PC-9 (cell line): Measurements from ENCODE around the gene IRF2BPL. TPM values are rescaled to one million over a fixed set of nuclear protein-coding genes. Genes with fewer than 3 reads are reported as not detected.

Experiments used
- BruUV-seq: library from RNA; stranded (reverse); fragments of 400-500 nt; replicated peaks from 2 replicates; lab custom pipeline; 2021; lab: Mats Ljungman, UMichigan
- CTCF ChIA-PET: fragments of 300-600 bp; sonication (Branson Sonifier 250); formaldehyde crosslinking; loops from one replicate; lab custom pipeline; 2022; ENCODE audit warnings: antibody characterized with exemption; lab: Charles Lee
- POLR2A ChIA-PET: fragments of 300-600 bp; sonication (Branson Sonifier 250); formaldehyde crosslinking; loops from one replicate; lab custom pipeline; 2022; ENCODE audit warnings: antibody characterized with exemption; ENCODE audit not compliant: unreplicated experiment; lab: Charles Lee
- DNase-seq, 2 experiments: peaks; one replicate each; pipeline versions ENCODE4 v3.0.0 to v3.0.0-alpha.2; 2015 to 2022; ENCODE audit warnings: mixed read lengths in 1 of 2
- H2AFZ ChIP-seq: fragments of 200-600 bp; sonication (generic); 2 replicates; pipeline ENCODE4 v1.8.1; 2017; ENCODE audit warnings: antibody characterized with exemption
- H3F3A ChIP-seq: fragments of 200-600 bp; sonication (generic); 2 replicates; pipeline ENCODE4 v1.8.1; 2017; ENCODE audit warnings: antibody characterized with exemption, mild to moderate bottlenecking, low read depth; ENCODE audit not compliant: insufficient read depth
- H3K27ac ChIP-seq: fragments of 200-600 bp; sonication (generic); 2 replicates; pipeline ENCODE4 v1.6.1; 2016; ENCODE audit warnings: mixed run types
- H3K27me3 ChIP-seq: fragments of 200-600 bp; sonication (generic); 2 replicates; pipeline ENCODE4 v1.6.1; 2016; ENCODE audit warnings: low read depth, mixed run types; ENCODE audit not compliant: insufficient read depth
- H3K36me3 ChIP-seq: fragments of 200-600 bp; sonication (generic); 2 replicates; pipeline ENCODE4 v1.6.1; 2016; ENCODE audit warnings: low read depth, mixed run types
- H3K4me1 ChIP-seq: fragments of 200-600 bp; sonication (generic); replicated peaks from 2 replicates; pipeline ENCODE4 v1.6.1; 2016; ENCODE audit warnings: mixed run types; ENCODE audit not compliant: insufficient read depth
- H3K4me2 ChIP-seq: fragments of 200-600 bp; sonication (generic); 2 replicates; pipeline ENCODE4 v1.6.1; 2017; ENCODE audit warnings: mixed run types
- H3K4me3 ChIP-seq: fragments of 200-600 bp; sonication (generic); 2 replicates; pipeline ENCODE4 v1.6.1; 2016; ENCODE audit warnings: mixed run types
- H3K79me2 ChIP-seq: fragments of 200-600 bp; sonication (generic); 2 replicates; pipeline ENCODE4 v1.6.1; 2017; ENCODE audit warnings: low read depth, mixed run types
- H3K9me2 ChIP-seq: fragments of 200-600 bp; sonication (generic); 2 replicates; pipeline ENCODE4 v1.8.1; 2017; ENCODE audit warnings: mild to moderate bottlenecking; ENCODE audit not compliant: insufficient read depth
- H3K9me3 ChIP-seq: fragments of 200-600 bp; sonication (generic); 2 replicates; pipeline ENCODE4 v1.8.1; 2016; ENCODE audit warnings: low read depth; ENCODE audit not compliant: insufficient read depth
- H4K20me1 ChIP-seq: fragments of 200-600 bp; sonication (generic); 2 replicates; pipeline ENCODE4 v1.8.1; 2017; ENCODE audit not compliant: insufficient read depth
- CTCF ChIP-seq: fragments of 200-600 bp; sonication (generic); conservative IDR thresholded peaks from 2 replicates; pipeline ENCODE4 v1.6.1; 2017; ENCODE audit warnings: mixed run types, antibody characterized with exemption, mild to moderate bottlenecking, moderate library complexity
- EZH2 ChIP-seq: fragments of 200-600 bp; sonication (generic); IDR thresholded peaks from 2 replicates; pipeline ENCODE4 v1.8.0; 2017; ENCODE audit warnings: antibody characterized with exemption, low read depth
- intact Hi-C: fragments of 100-400 bp; cut with micrococcal nuclease; formaldehyde crosslinking; loops from one replicate; pipeline ENCODE4 v1.10.0; 2022; ENCODE audit not compliant: unreplicated experiment
- total RNA-seq: library from RNA; stranded (reverse); gene quantifications from 2 replicates; pipeline ENCODE4 v1.2.3, GENCODE V29; 2021

Gene IRF2BPL
- total RNA-seq, 1 experiment from 2014 or later, result 74.6 TPM

- no TSS peak for BruUV-seq
- H3K9me3 ChIP-seq, result 0 out of 2 replicates have a peak, but pooled peaks cover 4% of the 10 kb centered on the region
- CTCF ChIA-PET, result interaction anchor here (0.6 to 2.1 kb wide), 3 partner anchors 26 to 1093 kb away, joined by 4 to 5 read pairs (median 5); no protein-coding TSS in a partner anchor
- no peaks in the 10 kb centered on the region for H3K36me3 ChIP-seq
- H3K79me2 ChIP-seq, result no peaks in the 10 kb centered on the region
- H3K4me3 ChIP-seq, result no peak overlapping the region
- DNase-seq, result peak in 1 of 2 experiments; percentile 83
- peaks cover 91% of the 10 kb centered on the region for H3K4me1 ChIP-seq
- peak overlapping the region; percentile 82 for H3K27ac ChIP-seq
- POLR2A ChIA-PET, result interaction anchor here (0.6 to 1.0 kb wide), 2 partner anchors 16 to 82 kb away, joined by 3 to 7 read pairs; no protein-coding TSS in a partner anchor
- H3K27me3 ChIP-seq, result no peaks in the 10 kb centered on the region
- peaks cover 92% of the 10 kb centered on the region for H3F3A ChIP-seq
- TF ChIP-seq CTCF, result no peak
- TF ChIP-seq EZH2, result no peak
- H3K4me2 ChIP-seq, result peak overlapping the region; percentile 66
- H4K20me1 ChIP-seq, result no peaks in the 10 kb centered on the region
- H2AFZ ChIP-seq, result no peak overlapping the region
- no peaks in the 10 kb centered on the region for H3K9me2 ChIP-seq
- intact Hi-C loops, result loop anchor here (5.0 kb wide), 1 partner anchor 1591 kb away; no protein-coding TSS in a partner anchor
Observed at GRCh38 chr14:77043177-77043983, 14.9 kb upstream of the IRF2BPL start.

GRCh38 chr14:77041881-77042545 lies 13.5 kb upstream of the IRF2BPL start:
- H2AFZ ChIP-seq, result no peak overlapping the region
- H3K36me3 ChIP-seq, result no peaks in the 10 kb centered on the region
- peak overlapping the region; percentile 85 for H3K27ac ChIP-seq
- no peaks in the 10 kb centered on the region for H3K79me2 ChIP-seq
- no peaks in the 10 kb centered on the region for H3K9me2 ChIP-seq
- TF ChIP-seq CTCF, result no peak
- TF ChIP-seq EZH2, result no peak
- no peak for DNase-seq
- peaks cover 97% of the 10 kb centered on the region for H3K4me1 ChIP-seq
- CTCF ChIA-PET, result interaction anchor here (0.5 kb wide), 2 partner anchors 86 to 94 kb away, joined by 4 to 7 read pairs; no protein-coding TSS in a partner anchor
- no peak overlapping the region for H3K4me3 ChIP-seq
- H4K20me1 ChIP-seq, result no peaks in the 10 kb centered on the region
- no TSS peak for BruUV-seq
- peaks cover 83% of the 10 kb centered on the region for H3F3A ChIP-seq
- H3K9me3 ChIP-seq, result no peaks in the 10 kb centered on the region
- intact Hi-C loops, result loop anchor here (1.0 to 5.0 kb wide), 2 partner anchors 9 to 1590 kb away; no protein-coding TSS in a partner anchor
- no peaks in the 10 kb centered on the region for H3K27me3 ChIP-seq
- POLR2A ChIA-PET, result interaction anchor here (0.5 to 0.7 kb wide), 3 partner anchors 79 to 95 kb away, joined by 3 to 9 read pairs (median 7); no protein-coding TSS in a partner anchor
- H3K4me2 ChIP-seq, result peak overlapping the region; percentile 79
